Measurements from ENCODE around the gene PLOD3.

Gene PLOD3

DNA sequence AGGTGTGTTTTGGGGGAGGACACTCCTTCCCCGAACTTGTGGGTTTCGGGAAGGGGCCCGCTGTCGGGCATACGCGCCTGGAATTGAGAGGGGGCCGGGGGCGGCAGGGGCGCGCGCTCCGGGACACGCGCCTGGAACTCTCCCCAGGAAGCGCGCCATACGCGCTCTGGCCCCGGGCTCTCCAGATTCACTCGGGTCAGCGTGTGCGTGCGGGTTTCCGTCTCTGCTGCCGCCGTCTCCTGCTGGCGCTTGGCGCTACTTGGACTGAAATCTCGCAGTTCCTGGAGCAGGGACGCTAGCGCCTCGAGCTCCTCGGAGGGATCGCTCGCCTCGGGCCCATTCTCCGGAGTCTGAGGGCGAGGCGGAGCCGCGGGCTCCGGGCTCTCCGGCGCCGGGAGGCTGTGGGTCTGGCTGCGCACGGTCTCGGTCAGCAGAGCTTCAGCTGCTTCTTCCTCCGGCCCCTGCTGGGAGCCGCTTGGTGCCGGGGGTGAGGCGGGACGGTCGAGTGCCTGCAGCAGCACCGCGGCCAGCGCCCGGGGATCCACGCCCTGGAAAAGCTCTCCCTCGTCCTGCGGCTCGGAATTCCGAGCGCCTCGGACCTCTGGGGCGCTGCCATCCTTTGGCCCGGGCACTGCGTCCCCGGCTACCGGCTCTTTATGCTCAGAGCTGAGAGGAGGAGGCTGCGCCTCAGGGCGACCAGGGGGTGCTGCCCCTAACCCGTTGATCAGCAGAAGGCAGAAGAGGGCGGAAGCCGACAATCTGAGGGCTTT, 53.1 kb downstream of the PLOD3 start:
- peak overlapping the region; percentile 57; the same call in 1 of the 2 replicates for H3K9ac ChIP-seq (ENCODE audit: low read length)
- no peaks in the 10 kb centered on the region for H4K20me1 ChIP-seq (ENCODE audit: insufficient read depth, low read length)
- H3K27me3 ChIP-seq (ENCODE audit: insufficient read depth, low read length): no peaks in the 10 kb centered on the region; the same call in 1 of the 2 replicates
- no peak overlapping the region for H2AFZ ChIP-seq (ENCODE audit: low read length)
- no peaks in the 10 kb centered on the region; the same call in 1 of the 2 replicates for H3F3A ChIP-seq (ENCODE audit: insufficient read depth, low read length)
- peak overlapping the region; percentile 92 for H3K4me2 ChIP-seq (ENCODE audit: low read length)
- H3K27ac ChIP-seq (ENCODE audit: low read depth, low read length, poor library complexity, severe bottlenecking): no peak overlapping the region
- H3K9me3 ChIP-seq (ENCODE audit: low read length): no peaks in the 10 kb centered on the region
- no peak for TF ChIP-seq EZH2 (IDR thresholded peaks at IDR 0.05; ENCODE audit: borderline replicate concordance, low read length)
- TF ChIP-seq CTCF (IDR thresholded peaks at IDR 0.05; ENCODE audit: low read length): no peak
- H3K9me2 ChIP-seq (ENCODE audit: low read depth, low read length): no peaks in the 10 kb centered on the region
- peak overlapping the region; percentile 70 for H3K4me3 ChIP-seq (ENCODE audit: low read depth, low read length, poor library complexity, severe bottlenecking)
- peaks cover 3% of the 10 kb centered on the region; the same call in 1 of the 2 replicates for H3K36me3 ChIP-seq (ENCODE audit: insufficient read depth, low read length)
- no peaks in the 10 kb centered on the region for H3K79me2 ChIP-seq (ENCODE audit: insufficient read depth, low read length)
- H3K4me1 ChIP-seq (ENCODE audit: insufficient read depth, low read length, severe bottlenecking): peaks cover 21% of the 10 kb centered on the region

GRCh38 chr7:101163279-101164070, 53.9 kb downstream of the PLOD3 start:
- Histone ChIP-seq H3K9me3 (ENCODE audit: low read length) (no peaks in the 10 kb centered on the region), H3K36me3 (ENCODE audit: insufficient read depth, low read length) (peaks cover 6% of the 10 kb centered on the region; the same call in 1 of the 2 replicates), H3K27me3 (ENCODE audit: insufficient read depth, low read length) (no peaks in the 10 kb centered on the region; the same call in 1 of the 2 replicates), H4K20me1 (ENCODE audit: insufficient read depth, low read length) (no peaks in the 10 kb centered on the region), H3F3A (ENCODE audit: insufficient read depth, low read length) (no peaks in the 10 kb centered on the region; the same call in 1 of the 2 replicates), H3K79me2 (ENCODE audit: insufficient read depth, low read length) (no peaks in the 10 kb centered on the region), H3K4me1 (ENCODE audit: insufficient read depth, low read length, severe bottlenecking) (peaks cover 21% of the 10 kb centered on the region), H3K4me2 (ENCODE audit: low read length) (peak overlapping the region; percentile 92), H3K9ac (ENCODE audit: low read length) (peak overlapping the region; percentile 57; the same call in 1 of the 2 replicates), H3K27ac (ENCODE audit: low read depth, low read length, poor library complexity, severe bottlenecking) (no peak overlapping the region), H2AFZ (ENCODE audit: low read length) (no peak overlapping the region), H3K4me3 (ENCODE audit: low read depth, low read length, poor library complexity, severe bottlenecking) (peak overlapping the region; percentile 70), H3K9me2 (ENCODE audit: low read depth, low read length) (no peaks in the 10 kb centered on the region)
- TF ChIP-seq EZH2 (IDR thresholded peaks at IDR 0.05; ENCODE audit: borderline replicate concordance, low read length) (peak; percentile 80; the same call in 1 of the 2 replicates), CTCF (IDR thresholded peaks at IDR 0.05; ENCODE audit: low read length) (no peak)

DNA sequence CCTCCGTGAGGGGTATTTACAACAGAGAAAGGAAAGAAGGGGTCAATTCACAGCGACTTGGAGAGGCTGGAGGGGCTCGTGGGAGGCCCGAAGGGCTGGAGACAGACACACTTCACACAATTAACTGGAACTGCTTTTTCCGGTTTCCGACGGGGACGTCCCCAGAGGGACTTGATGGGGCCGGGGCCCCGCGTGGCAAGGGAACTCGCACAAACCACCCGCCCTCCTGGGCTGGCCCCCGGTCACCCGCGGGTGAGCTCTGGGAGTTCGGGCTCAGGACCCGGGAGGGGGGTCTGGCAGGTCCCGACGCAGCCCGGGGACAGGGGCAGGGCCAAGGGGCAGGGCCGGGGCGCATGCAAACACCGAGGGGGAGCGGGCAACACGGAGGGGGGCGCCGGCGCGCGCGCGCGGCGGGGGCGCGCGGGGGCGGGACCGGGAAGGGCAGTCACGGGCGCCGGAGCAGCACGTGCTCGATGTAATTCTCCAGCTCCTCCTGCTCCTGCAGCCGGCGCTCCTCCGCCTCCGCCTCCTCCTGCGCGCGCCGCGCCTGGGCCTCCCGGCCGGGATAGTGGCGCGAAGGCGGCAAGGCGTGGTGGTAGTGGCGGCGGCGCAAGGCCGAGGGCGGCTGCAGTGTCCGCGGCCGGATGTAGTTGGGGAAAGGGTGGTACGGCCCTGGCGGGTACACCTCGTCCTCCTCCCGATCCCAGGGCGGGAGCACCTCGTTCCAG, 54.7 kb downstream of the PLOD3 start:
- no peak for TF ChIP-seq EZH2 (IDR thresholded peaks at IDR 0.05; ENCODE audit: borderline replicate concordance, low read length)
- TF ChIP-seq CTCF (IDR thresholded peaks at IDR 0.05; ENCODE audit: low read length): no peak
- H3K27ac ChIP-seq (ENCODE audit: low read depth, low read length, poor library complexity, severe bottlenecking): peak overlapping the region; percentile 35

More for the DNA sequence above, 54.7 kb downstream of the PLOD3 start:
- Histone ChIP-seq H3K79me2 (ENCODE audit: insufficient read depth, low read length) (no peaks in the 10 kb centered on the region), H3K4me1 (ENCODE audit: insufficient read depth, low read length, severe bottlenecking) (peaks cover 21% of the 10 kb centered on the region), H3K4me2 (ENCODE audit: low read length) (peak overlapping the region; percentile 67), H4K20me1 (ENCODE audit: insufficient read depth, low read length) (no peaks in the 10 kb centered on the region), H2AFZ (ENCODE audit: low read length) (no peak overlapping the region), H3K9me3 (ENCODE audit: low read length) (no peaks in the 10 kb centered on the region), H3K9me2 (ENCODE audit: low read depth, low read length) (no peaks in the 10 kb centered on the region), H3F3A (ENCODE audit: insufficient read depth, low read length) (no peaks in the 10 kb centered on the region; the same call in 1 of the 2 replicates), H3K4me3 (ENCODE audit: low read depth, low read length, poor library complexity, severe bottlenecking) (peak overlapping the region; percentile 70), H3K9ac (ENCODE audit: low read length) (peak overlapping the region; percentile 48; the same call in 1 of the 2 replicates), H3K27me3 (ENCODE audit: insufficient read depth, low read length) (no peaks in the 10 kb centered on the region), H3K36me3 (ENCODE audit: insufficient read depth, low read length) (peaks cover 11% of the 10 kb centered on the region; the same call in 1 of the 2 replicates)
